Cardiac fibroblast (primary cell): ENCODE measurements around the gene DCAF6.
A peak's percentile ranks its signal among the peaks of the same experiment; 100 is the strongest.

Source experiments
- DNase-seq, 2 donors: peaks; one replicate each; pipeline versions ENCODE4 v3.0.0 to v3.0.0-alpha.2; 2010; ENCODE audit warnings: low read depth in 2 of 2
- H3K4me3 ChIP-seq, 2 donors: replicated peaks in 1 of 2; 1 replicate in 1 of 2; 2 replicates in 1 of 2; pipeline ENCODE4 v1.5.1; 2011; ENCODE audit warnings: low read depth in 2 of 2, low read length in 2 of 2, mild to moderate bottlenecking in 2 of 2, moderate library complexity in 1 of 2
- CTCF ChIP-seq: IDR thresholded peaks from one replicate; pipeline ENCODE4 v1.5.1; 2011; ENCODE audit warnings: low read depth, mild to moderate bottlenecking, low read length, inconsistent platforms

DCAF6 gene

DNA sequence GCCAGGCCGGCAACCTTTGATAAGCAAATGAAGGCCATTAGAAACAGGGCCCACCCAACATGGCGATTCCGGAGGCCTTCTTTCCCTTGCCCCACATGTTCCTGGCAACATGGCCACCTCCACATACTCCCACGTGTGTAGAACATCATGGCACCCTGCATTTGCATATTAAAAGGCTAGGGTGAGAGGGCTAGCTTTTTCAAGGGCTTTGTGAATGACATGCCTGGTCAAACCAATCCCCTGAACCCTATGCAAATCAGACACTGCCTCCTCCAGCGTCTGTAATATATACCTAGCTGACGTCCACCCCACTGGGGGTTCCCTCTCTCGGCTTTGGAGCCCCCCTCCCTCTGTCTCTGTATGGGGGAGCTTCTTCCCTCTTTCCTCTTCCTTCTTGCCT is 24.2 kb upstream of the DCAF6 start:
- no peak for TF ChIP-seq CTCF
- no peak overlapping the region for H3K4me3 ChIP-seq
- DNase-seq = no peak

DNA sequence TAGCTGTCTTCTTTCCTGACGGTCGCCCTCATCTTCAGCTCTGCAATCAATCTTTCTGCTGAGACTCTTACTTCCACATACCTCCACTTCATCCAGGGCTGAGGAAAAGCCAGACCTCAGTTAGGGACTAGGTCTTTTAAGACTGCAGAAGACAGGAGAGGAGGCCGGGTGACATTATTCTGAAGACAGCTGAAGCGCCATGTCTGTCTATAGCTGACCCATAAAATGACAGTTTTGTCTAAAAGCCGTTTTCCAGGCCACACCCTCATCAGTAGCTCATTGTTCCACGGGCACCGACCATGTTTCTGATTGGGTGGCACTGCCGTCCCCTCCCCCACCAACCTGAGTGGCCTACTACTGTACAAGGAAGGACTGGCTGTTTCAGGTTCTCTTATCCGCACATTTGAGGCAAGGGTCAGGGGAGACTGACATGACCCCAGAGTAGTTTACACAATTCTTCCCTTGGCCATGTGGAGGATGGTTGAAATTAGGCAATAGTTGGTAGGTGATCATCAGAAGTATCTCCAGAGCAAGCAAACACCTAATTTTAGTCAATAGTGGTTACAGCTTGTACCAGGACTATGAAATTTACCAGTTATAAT is 22.5 kb upstream of the DCAF6 start, which contains the start of gene ADCY10:
TSS of gene ADCY10 (minus strand) at position 240 of the 602 bp plus-strand sequence. CDS start 8,994 bp downstream, outside the sequence.
- TF ChIP-seq CTCF = no peak
- H3K4me3 ChIP-seq = no peak within 1 kb of the TSS
- DNase-seq = no peak

DNA sequence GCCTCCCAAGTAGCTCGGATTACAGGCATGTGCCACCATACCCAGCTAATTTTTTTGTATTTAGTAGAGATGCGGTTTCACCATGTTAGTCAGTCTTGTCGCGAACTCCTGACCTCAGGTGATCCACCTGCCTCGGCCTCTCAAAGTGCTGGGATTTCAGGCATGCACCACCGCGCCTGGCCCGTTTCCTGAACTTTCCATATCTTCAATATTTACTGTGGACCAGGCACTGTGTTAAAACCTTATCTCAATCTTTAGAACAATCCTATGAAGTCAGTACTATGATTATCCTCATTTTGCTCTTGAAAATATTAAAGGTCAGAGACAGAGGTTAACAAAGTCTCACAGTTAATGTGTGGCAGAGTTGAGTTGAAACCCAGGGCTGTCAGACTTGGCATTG is 20.9 kb upstream of the DCAF6 start:
- DNase-seq = no peak
- TF ChIP-seq CTCF = no peak
- no peak overlapping the region for H3K4me3 ChIP-seq

- TF ChIP-seq CTCF = no peak
- H3K4me3 ChIP-seq = no peak overlapping the region
- DNase-seq = no peak
Observed at GRCh38 chr1:167916766-167917511, 19.5 kb upstream of the DCAF6 start.

- TF ChIP-seq CTCF = no peak
- no peak overlapping the region for H3K4me3 ChIP-seq
- DNase-seq = peak; percentile 42 to 69
Observed at GRCh38 chr1:167922023-167922422, 14.5 kb upstream of the DCAF6 start.

DNA sequence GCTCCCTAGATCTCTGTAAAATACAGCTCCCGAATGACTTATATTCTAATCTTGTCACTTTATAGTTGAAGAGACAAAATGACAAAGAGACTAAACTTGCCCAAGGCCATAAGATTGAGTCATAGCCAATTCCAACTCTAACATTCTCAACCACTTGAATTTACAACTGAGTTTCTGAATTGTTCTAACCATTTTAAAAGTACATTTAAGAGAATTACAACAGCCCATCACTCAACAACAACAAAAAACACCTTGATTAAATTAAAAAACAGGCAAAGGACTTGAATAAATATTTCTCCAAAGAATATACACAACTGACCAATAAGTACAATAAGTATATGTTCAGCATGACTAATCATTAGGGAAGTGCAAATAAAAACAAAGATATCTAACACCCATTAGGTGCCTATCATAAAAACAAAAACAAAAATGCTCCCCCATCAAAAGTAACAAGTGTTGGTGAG is 13.8 kb upstream of the DCAF6 start:
- DNase-seq = peak in 1 of 2 donors; percentile 24

More for the DNA sequence above, 13.8 kb upstream of the DCAF6 start:
- H3K4me3 ChIP-seq = no peak overlapping the region
- no peak for TF ChIP-seq CTCF
